GM21390 (cell line): ENCODE data around the gene BBLN.

Experiments used
- ATAC-seq: cut with Tn5 transposase; IDR thresholded peaks from one replicate; pipeline ENCODE4 v1.9.1; 2021; ENCODE audit not compliant: unreplicated experiment

The BBLN gene

DNA sequence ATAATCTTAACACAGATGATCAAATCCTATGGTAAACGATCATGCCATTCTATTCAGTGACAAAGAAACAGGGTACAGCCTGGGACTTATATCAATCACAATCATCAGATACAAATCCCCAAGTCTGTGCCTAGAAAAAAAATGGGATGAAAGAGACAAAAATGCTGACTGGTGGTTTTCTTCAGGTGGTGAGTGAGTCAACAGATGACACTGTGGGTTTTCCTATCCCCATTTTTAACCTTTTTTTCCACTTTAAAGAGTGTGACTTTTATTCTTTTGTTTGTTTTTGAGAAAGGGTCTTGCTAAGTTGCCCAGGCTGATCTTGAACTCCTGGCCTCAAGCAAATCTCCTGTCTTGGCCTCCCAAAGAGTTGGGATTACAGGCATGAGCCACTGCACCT, 28.1 kb downstream of the BBLN start:
- ATAC-seq = no peak

DNA sequence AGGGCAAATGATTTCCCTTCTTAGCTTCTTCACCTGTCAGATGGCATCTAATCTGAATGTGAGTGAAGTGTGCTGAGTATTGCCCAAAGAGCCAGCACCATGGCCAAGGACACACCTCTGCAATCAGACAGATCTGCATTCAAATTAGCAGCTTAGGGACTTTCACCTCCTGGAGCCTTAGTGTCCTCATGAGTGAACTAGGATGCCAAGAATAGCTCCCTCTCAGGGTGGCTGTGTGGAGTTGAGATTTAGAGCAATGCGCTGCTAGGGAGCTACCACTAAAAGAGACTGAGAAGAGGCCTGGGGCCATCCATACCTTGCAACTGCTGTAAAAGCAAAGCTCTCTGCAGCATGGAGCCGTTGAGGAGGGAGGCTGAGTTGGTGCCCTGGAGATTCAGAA, 29.9 kb downstream of the BBLN start:
- no peak for ATAC-seq

DNA sequence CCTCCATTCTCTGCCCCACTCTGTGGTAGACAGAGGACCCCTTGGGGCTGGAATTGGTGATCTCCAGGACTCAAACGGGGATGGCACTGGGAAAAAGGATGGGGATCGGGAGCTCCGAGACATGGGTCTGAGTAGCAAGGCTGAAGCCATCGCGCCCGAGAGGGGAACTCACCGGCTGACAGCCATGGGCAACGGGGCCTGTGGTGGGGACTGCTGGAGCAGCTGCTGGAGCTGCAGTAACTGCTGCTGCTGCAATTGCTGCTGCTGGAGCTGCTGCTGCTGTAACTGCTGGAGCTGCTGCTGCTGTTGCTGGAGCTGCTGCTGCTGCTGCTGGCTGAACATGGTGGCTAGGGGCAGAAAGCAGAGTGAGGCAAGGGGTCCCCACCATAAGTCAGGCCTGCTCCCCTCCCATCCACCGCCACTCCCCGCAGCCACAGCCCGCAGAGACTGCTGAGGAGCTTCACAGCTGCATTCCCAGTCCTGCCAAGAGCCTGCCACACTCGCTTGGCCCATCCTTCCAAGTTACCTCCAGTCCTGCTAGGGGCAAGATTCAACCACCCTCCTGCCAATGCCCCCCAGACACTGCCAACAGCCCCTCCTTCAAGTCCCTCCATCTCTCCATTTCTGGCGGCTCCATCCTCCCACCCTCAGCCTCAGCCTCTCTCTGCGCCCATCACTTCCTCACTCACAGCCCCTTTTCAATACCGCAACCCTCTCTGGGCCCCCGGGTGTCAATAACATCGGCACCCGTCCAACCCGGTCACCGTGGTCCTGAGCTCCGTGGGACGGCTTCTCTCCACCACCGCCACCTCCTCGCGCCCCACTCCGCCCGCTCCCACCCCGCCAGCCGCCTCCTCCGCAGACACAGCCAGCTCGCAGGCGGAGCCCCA, 30.7 kb downstream of the BBLN start:
- peak; percentile 22 for ATAC-seq

DNA sequence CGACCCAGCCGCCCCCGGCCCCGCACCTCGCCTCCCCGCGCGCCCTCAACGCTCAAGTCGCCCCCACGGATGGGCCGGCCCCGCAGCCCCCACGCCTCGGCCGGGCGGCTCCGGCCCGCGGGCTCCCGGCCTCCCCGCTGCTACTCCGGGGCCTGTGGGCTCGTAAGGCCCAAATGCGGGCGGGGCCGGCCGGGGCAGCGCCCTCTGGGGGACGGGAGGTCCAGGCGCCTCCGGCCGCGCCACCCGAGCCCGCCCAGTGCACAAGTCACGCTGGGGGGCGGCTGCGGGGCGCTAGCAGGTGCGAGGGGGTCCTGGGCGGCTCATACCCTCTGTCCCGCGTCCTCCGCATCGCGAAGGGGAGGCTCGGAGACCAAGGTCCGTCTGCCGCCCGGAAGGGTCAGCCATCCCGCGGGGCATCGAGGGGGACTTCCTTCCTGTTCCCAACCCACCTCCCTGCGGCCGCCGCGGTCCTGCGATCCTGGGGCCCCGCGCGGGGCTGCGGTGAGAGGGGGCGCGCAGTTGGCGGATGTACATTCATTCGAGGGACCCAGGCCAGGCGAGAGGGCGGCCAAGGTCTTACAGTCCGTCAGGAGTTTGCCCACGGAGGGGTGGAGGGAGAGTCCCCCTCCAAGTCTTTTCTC, 31.5 kb downstream of the BBLN start, which contains the start of gene CIZ1:
CIZ1 (minus strand) TSS at position 167 of the 641 bp plus-strand sequence. CDS start 715 bp downstream, outside the sequence.
- ATAC-seq = peak; percentile 88

DNA sequence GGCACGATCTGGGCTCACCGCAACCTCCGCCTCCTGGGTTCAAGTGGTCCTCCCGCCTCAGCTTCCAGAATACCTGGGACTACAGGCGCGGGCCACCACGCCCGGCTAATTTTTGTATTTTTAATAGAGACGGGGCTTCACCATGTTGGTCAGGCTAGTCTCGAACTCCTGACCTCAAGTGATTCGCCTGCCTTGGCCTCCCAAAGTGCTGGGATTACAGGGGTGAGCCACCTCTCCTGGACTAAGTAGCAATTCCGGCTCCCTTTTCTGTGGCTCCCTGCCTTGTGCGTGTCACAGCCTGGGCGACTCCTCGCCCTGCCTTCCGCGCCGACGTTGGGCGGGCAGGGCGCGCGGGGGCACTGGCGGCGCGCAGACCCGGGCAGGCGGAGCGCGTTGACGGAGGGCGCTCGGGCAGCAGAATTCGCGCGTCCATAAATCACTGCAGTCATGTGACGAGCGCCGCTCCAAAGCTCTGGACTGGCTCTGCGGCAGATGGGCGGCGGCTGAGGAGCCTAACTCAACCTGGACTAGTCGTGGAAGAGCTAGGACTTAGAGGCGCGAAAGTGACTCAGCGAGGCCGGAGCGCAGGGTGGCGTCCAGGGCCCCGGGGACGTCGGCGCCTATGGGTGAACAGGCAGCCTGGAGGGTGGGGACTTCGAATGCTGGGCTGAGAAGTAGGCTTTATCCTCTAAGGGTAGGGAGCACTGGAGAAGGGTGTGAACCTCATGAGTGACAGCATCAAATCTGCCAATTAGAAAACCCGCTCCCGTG, 32.7 kb downstream of the BBLN start:
- ATAC-seq = no peak

DNA sequence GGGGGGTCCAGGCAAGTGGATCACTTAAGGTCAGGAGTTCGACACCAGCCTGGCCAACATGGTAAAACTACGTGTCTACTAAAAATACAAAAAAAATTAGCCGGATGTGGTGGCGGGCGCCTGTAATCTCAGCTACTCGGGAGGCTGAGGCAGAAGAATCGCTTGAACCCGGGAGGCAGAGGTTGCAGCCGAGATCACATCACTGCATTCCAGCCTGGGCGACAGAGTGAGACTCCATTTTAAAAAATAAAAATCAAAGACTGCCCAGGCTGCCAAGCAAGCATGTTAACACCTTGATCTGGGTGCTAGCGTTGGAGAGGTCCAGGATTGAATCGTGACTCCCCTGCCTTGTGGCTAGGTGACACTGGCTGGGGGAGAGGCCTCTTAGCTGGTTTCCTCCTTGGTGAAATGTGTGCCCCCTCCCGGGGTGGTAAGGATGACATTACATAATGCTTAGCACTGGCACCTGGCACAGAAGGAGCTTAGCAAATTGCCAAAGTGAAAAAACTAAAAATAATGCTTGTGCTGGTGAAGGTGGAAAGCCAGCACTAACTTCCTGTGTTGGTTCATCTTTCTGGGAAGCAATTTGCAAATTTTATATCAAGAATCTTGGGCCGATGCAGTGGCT, 33.5 kb downstream of the BBLN start:
- ATAC-seq = no peak

DNA sequence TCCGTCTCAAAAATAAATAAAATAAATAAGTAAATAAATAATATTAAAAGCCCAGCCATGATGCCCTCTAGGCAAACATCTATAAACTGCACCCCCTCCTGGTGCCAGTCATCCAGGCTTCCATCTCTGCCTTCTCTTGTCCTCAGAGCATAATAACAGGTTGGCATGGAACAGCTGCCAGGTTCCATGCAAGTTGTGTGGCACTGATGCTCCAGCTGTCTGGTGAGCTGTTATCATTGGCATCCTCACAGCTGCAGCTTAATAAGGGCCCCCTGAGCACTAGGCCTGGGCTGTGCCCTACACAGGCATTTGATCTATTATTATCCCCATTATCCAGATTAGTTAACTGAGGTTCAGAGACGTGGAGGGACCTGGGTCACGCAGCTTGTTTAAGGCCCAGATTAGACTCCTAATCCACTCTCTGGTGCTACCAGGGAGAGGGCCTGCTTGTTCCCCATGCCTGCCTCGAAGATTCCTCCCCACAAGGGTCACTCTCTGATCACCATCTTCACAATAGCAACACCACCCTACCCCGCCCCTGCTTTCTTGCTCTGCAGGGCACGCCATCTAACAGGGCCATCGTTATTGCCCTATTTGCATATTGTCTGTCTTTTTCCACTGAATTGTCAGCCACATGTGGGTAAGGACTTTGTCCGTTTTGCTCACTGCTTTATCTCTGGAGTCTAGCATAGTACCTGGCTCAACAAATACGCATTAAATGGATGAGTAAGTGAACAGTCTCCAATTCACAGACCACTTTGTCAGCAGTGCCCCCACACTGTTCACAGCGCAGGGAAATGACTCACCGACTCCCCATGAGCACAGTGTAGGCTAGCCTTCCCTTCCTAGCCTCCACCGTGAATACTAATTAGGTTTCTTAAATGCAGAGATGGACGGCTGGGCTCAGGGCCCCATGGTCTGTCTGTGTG, 41.6 kb downstream of the BBLN start:
- no peak for ATAC-seq

DNA sequence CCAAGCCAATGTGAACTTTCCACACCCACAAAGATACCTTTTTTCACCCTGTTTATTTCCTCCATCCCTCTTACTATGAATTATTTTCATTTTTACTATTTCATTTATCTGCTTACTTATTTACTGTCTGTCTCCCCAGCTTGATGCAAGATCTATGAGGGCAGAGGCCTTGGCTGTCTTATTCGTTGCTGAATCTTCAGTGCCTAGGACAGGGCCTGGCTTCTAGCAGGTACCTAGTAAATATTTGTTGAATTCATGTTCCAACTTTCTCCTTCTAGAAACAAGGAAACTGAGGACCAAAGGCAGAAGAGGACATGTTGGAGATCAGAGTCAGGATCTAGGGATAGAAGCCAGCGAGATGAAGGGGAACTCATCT, 42.6 kb downstream of the BBLN start:
- ATAC-seq = no peak

DNA sequence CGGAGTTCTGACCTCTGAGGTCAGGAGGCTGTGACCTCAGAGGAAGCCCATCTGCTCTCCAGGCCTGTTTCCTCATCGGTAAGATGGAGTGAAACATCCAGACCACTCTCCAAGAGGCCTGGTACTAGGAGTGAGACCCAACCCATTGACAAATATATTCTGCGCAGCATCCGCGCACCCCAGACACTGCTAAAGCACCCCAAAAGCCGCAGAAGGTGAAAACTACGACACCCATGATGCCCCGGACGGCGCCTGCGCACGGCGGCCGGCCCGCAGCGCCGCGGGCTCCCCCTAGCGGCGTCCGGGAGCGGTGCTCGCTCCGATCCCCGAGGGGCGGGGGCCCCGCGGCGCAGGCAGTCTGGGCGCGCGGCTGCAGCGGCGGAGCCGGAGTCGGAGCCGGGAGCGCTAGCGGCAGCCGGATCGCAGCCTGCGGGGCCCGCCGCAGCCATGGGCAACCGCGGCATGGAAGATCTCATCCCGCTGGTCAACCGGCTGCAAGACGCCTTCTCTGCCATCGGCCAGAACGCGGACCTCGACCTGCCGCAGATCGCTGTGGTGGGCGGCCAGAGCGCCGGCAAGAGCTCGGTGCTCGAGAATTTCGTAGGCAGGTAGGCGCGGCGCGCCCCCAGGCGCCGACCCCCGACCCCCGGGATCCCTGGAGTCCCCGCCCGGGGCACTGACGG, 43.1 kb downstream of the BBLN start, which contains the start of gene DNM1:
DNM1 (plus strand) TSS at position 356 of the 683 bp plus-strand sequence; CDS start at position 448, 92 bp downstream.
- ATAC-seq = peak; percentile 74

DNA sequence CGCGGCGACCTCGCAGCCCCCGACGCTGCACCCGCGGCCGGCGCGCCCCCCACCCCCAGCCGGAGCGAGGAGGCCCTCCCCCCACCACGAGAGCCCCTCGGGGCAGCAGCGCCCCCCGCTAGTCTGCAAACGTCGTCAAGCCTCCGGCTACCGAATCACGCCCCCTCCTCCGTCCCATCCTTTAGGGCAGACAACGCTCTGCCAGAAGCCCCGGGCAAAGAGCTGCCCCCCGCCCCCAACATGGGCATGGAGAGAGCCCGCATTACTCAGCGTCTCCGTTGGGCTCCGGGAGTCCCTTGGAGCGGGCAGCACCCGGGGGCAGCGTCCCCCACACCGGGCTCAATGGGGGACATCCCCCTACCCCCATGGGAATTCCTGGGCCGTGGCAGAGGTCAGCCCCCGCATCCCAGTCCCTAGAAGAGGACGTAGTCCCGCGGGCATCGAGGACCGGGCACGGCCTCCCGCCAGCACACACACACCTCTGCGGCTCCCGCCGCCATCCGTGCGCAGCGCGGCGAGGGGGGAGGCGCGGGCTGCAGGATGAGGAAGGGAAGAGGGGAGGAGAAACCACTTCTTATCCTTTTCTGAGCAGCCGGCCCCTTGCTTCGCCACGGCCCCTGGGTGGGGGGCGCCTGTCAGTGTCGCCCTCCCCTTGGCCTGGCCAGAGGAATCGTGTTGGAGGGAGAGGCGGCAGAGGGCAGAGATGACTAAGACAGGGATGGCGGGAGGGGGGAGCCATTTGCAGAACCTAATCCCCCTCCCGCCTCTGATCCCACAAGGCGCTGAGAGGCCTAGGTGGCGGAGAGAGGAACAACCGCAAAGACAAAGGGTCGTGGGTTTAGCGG, 43.9 kb downstream of the BBLN start:
- ATAC-seq = no peak

DNA sequence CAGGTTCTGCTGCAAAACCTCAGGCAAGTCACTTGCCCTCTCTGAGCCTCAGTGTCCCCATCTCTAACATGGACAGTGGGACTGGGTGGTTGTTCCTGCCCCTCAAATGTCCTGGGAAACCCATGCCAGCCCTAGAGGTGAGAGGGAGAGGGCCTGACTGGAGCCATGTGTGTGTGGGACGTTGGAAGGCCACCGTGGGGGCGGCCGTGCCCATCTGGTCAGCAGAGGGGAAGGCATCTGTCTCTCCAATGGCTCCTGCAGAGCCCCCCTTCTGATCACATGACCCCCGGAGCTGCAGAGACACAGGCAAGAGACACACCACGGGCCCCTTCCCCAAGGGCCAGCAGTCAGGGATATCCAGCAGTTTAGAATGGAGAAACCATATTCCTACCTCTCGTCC, 44.8 kb downstream of the BBLN start:
- no peak for ATAC-seq

DNA sequence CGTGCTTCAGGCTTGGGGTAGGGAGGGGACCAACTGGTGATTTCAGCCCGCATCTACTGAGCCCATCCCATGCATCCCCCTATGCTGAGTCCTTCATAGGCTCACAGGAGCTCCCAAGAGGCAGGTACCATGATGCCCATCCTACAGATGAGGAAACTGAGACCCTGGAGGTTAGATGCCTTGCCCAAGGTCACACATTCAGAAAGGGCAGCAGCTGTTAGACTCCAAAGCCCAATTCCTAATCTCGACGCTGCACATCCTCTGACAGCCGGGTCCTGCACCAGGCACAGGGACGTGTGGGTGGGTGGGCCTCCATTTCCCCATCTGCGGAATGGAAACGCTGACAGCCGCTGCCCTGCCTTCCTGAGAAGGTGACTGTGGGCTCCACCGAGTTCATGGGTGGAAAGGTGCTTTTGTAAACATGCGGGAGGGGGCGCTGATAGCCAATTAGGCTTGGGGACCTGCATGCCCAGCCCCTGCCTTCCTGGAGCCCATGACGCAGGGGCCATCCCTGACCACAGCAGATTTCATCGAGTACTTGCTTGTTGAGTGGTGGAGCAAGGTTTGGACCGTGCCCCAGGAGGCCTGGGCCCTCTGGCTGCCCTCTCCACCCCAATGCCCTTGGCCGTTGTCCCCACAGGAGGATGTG, 45.4 kb downstream of the BBLN start:
- ATAC-seq = no peak

DNA sequence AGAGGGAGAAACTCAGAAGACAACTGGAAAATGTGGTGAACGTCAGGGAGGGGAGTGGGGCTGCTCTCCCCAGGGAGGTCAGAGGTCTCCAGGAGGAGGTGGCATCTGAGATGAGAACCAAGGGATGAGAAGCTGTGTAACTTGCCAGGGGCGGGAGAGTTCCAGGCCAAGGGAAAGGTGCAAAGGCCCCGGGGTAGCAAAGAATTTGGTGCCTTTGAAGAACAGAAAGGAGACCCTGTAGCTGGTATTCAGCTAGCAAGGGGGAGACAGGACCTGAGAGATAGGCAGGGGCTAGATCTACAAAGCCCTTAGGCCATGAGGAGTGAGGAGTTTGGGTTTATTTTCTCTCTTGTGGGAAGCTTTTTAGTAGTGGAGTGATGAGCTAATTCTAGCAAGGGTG, 46.4 kb downstream of the BBLN start:
- no peak for ATAC-seq

DNA sequence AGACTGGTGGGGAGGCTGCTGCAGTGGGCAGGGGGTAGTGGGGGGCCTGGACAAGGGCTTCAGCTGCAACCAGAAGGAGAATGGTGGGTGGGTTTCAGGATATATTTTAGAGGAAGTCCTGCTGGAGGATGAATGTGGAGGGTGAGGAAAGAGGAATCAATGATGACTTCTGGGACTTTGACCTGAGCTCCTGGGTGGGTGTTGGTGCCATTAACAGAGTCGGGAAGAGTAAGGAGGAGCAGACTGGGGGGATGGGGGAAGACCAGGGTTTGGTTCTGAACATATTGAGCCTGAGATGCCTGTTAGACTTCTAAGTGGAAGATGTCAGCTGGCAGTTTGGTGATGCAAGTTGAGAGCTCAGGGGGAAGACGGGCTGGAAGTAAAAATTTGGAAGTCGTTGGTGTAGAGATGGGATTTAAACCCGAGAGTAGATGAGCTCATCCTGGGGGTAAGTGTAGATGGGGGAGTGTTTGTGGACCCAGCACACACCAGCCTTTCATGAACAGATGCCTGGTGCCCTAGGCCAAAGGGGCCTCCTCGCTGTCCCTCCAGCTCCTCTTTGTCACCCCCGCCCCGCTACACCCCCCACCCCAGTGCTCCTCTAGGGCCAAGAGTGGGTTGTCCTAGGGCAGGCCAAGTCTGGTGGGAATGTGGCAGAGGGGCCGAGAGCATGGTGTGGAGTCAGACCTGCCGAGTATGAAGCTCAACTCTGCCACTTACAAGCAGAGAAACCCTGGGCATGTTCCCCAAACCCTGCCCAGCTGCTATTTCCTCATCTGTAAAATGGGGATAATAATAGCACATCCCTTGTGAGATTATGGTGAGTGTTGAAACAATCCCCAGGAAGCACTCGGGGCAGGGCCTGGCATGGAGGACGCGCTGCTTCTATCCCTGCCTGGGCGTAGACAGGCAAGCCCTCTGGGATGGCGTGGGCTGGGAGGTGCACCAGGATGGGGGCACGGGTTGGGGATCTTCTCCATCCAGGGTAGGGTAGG, 47.1 kb downstream of the BBLN start:
- no peak for ATAC-seq

DNA sequence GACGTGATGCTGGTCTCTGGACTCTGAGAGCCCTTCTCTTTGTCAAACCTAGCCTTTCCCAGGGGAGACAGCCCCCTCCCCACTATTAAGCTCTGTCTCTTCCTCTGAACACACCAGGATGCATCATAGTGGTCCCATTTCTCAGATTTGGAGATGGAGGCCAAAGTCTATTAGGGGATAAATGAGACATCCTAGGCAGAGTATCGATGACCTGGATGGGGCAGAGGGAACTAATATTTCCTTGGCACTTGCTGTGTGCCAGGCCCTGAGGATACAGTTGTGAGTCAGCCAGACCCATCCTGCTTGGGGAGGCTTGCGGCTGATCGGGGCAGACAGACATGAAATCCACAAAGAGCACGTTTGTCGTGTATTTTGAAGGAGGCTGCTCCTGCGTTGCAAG, 48.3 kb downstream of the BBLN start:
- no peak for ATAC-seq

DNA sequence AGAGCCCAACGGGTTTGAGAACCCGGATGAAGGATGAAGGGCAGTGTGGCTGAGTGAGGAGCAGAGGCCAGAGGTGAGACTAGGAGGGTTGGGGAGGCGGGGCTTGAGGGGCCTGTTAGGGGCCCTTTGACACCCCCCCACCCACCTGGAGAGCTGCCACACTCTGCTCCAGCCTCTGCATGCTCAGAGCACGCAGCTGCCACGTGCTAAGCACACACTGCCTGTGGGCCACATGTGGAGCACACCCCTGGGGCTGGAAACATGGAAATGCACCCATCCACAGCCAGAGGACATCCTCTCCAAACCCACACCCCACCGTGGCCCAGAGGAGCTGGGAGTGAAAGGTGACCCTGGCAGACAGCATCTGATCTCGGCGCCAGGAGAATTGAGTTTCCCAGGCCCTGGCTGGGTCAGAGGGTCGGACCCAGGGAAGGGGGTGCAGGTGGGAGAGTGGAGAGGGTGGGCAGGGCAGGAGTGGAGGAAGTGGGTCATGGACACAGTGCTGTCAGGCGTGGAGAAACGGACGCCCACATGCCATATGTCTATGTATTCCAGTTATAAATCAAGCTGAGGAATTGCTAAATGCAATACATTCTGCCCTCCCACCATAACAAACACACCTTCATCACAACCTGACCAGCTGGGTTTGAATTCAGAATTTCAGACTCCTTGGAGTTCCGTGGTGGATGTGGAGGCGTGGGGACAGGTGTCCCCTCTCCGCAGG, 49.0 kb downstream of the BBLN start:
- ATAC-seq = no peak
